Liver (tissue), 9 donors: Measurements from ENCODE around the gene RGL1. TPM values are rescaled to one million over a fixed set of nuclear protein-coding genes. Genes with fewer than 3 reads are reported as not detected.

Source experiments
- DNase-seq: peaks from one replicate; pipeline ENCODE4 v3.0.0-alpha.2; 2017; ENCODE audit warnings: low spot score
- H3K27ac ChIP-seq, 2 donors: one replicate each; pipeline ENCODE4 v1.7.0; 2013; ENCODE audit warnings: inconsistent platforms in 2 of 2, low read length in 2 of 2, control low read depth in 1 of 2, low read depth in 1 of 2, mild to moderate bottlenecking in 1 of 2
- H3K27me3 ChIP-seq, 4 donors: one replicate each; pipeline versions ENCODE4 v1.6.1 to v1.7.0; 2013; ENCODE audit warnings: low read length in 3 of 4, inconsistent platforms in 1 of 4, mild to moderate bottlenecking in 1 of 4, moderate library complexity in 1 of 4; ENCODE audit not compliant: control insufficient read depth in 4 of 4, insufficient read depth in 4 of 4
- H3K36me3 ChIP-seq, 4 donors: one replicate each; pipeline versions ENCODE4 v1.6.1 to v1.7.0; 2013; ENCODE audit warnings: low read length in 3 of 4, mild to moderate bottlenecking in 3 of 4, low read depth in 1 of 4, moderate library complexity in 1 of 4; ENCODE audit not compliant: control insufficient read depth in 4 of 4, insufficient read depth in 3 of 4
- H3K4me1 ChIP-seq, 4 donors: one replicate each; pipeline versions ENCODE4 v1.6.1 to v1.7.0; 2013; ENCODE audit warnings: low read length in 3 of 4, mild to moderate bottlenecking in 3 of 4, moderate library complexity in 1 of 4; ENCODE audit not compliant: control insufficient read depth in 4 of 4, insufficient read depth in 4 of 4
- H3K4me3 ChIP-seq, 3 donors: one replicate each; pipeline versions ENCODE4 v1.6.1 to v1.7.0; 2013; ENCODE audit warnings: low read length in 3 of 3, control low read depth in 1 of 3, low read depth in 1 of 3, mild to moderate bottlenecking in 1 of 3
- H3K9ac ChIP-seq, 2 donors: one replicate each; pipeline ENCODE4 v1.7.0; 2013; ENCODE audit warnings: low read length in 2 of 2, mild to moderate bottlenecking in 2 of 2, moderate library complexity in 2 of 2, control low read depth in 1 of 2, low read depth in 1 of 2
- H3K9me3 ChIP-seq, 4 donors: one replicate each; pipeline versions ENCODE4 v1.6.1 to v1.7.0; 2013; ENCODE audit warnings: low read length in 3 of 4; ENCODE audit not compliant: control insufficient read depth in 4 of 4
- FOXA1 ChIP-seq: IDR thresholded peaks from 2 replicates; pipeline ENCODE4 v1.6.1; 2016; ENCODE audit warnings: antibody characterized with exemption
- FOXA2 ChIP-seq: IDR thresholded peaks from 2 replicates; pipeline ENCODE4 v1.6.1; 2016; ENCODE audit warnings: antibody characterized with exemption
- HNF4A ChIP-seq, 2 donors: conservative IDR thresholded peaks; 2 replicates each; pipeline ENCODE4 v1.6.1; 2016; ENCODE audit warnings: antibody characterized with exemption in 2 of 2, mild to moderate bottlenecking in 2 of 2
- JUND ChIP-seq, 2 donors: IDR thresholded peaks; 2 replicates each; pipeline ENCODE4 v1.6.1; 2016; ENCODE audit warnings: antibody characterized with exemption in 2 of 2
- MAX ChIP-seq: IDR thresholded peaks from 2 replicates; pipeline ENCODE4 v1.6.1; 2016; ENCODE audit warnings: antibody characterized with exemption
- NR2F2 ChIP-seq: IDR thresholded peaks from 2 replicates; pipeline ENCODE4 v1.6.1; 2016; ENCODE audit warnings: antibody characterized with exemption
- RAD21 ChIP-seq, 2 donors: IDR thresholded peaks; 2 replicates each; pipeline ENCODE4 v1.6.1; 2016; ENCODE audit warnings: antibody characterized with exemption in 2 of 2, mild to moderate bottlenecking in 2 of 2
- REST ChIP-seq: IDR thresholded peaks from 2 replicates; pipeline ENCODE4 v1.6.1; 2016; ENCODE audit warnings: antibody characterized with exemption, mild to moderate bottlenecking
- RXRA ChIP-seq, 2 donors: IDR thresholded peaks; 2 replicates each; pipeline ENCODE4 v1.6.1; 2017 to 2018; ENCODE audit warnings: antibody characterized with exemption in 2 of 2, mild to moderate bottlenecking in 1 of 2
- TAF1 ChIP-seq: conservative IDR thresholded peaks from 2 replicates; pipeline ENCODE4 v1.6.1; 2016; ENCODE audit warnings: antibody characterized with exemption, mild to moderate bottlenecking
- YY1 ChIP-seq: IDR thresholded peaks from 2 replicates; pipeline ENCODE4 v1.6.1; 2016; ENCODE audit warnings: antibody characterized with exemption, mild to moderate bottlenecking
- WGBS: extraction: QIAGEN DNeasy Blood & Tissue Kit; methylation state at CpG from one replicate; pipeline ENCODE4 v1.1.7; 2013; 5-methylcytosine and 5-hydroxymethylcytosine counted together
- polyA plus RNA-seq, 2 donors: library from polyadenylated mRNA; stranded (reverse) in 1 of 2; unstranded in 1 of 2; fragments of 200-250 nt in 1 of 2; fragments of >200 nt in 1 of 2; fragmentation: Nextera tagmentation in 1 of 2; extraction: Ambion mirVana in 1 of 2; gene quantifications; one replicate each; pipeline versions ENCODE4 v1.2.1 to v1.2.3, GENCODE V29; 2013 to 2015
- total RNA-seq, 2 donors: library from RNA; depleted of rRNA; stranded (reverse); fragments of >200 nt; gene quantifications; one replicate each; pipeline ENCODE4 v1.2.3, GENCODE V29; 2014
- TF ChIP-seq, protein P1 (sequence below): fragments of 150-350 bp; IDR thresholded peaks from 2 replicates; pipeline ENCODE4 v1.5.1; 2017; ENCODE audit warnings: improper control_type of control experiment, low read depth, low read length; ENCODE audit not compliant: missing input control
- donor health status: healthy.
- donor health status: healthy.
- donor health status: healthy.
- donor health status: healthy.
- donor health status: healthy.

Gene RGL1
- total and polyA plus RNA-seq, 4 donors = 3.9 to 15.3 (median 8.9) TPM

- H3K27ac ChIP-seq = no peak overlapping the region
- no peaks in the 10 kb centered on the region for H3K4me1 ChIP-seq
- H3K27me3 ChIP-seq = no peaks in the 10 kb centered on the region
- H3K9me3 ChIP-seq = no peaks in the 10 kb centered on the region
- no peaks in the 10 kb centered on the region for H3K36me3 ChIP-seq
- no peak for DNase-seq
- H3K4me3 ChIP-seq = no peak overlapping the region
- no peak overlapping the region for H3K9ac ChIP-seq
- no peak for TF ChIP-seq REST
- WGBS = 83% methylated on average over 3 of the region's 3 CpGs
These were observed 29.6 kb downstream of the RGL1 start for GRCh38 chr1:183834568-183834967.

- no peak overlapping the region for H3K4me3 ChIP-seq
- H3K4me1 ChIP-seq = no peaks in the 10 kb centered on the region
- no peak overlapping the region for H3K9ac ChIP-seq
- no peak overlapping the region for H3K27ac ChIP-seq
- no peaks in the 10 kb centered on the region for H3K9me3 ChIP-seq
- 91% methylated on average over 4 of the region's 4 CpGs for WGBS
- TF ChIP-seq, protein P1, sequence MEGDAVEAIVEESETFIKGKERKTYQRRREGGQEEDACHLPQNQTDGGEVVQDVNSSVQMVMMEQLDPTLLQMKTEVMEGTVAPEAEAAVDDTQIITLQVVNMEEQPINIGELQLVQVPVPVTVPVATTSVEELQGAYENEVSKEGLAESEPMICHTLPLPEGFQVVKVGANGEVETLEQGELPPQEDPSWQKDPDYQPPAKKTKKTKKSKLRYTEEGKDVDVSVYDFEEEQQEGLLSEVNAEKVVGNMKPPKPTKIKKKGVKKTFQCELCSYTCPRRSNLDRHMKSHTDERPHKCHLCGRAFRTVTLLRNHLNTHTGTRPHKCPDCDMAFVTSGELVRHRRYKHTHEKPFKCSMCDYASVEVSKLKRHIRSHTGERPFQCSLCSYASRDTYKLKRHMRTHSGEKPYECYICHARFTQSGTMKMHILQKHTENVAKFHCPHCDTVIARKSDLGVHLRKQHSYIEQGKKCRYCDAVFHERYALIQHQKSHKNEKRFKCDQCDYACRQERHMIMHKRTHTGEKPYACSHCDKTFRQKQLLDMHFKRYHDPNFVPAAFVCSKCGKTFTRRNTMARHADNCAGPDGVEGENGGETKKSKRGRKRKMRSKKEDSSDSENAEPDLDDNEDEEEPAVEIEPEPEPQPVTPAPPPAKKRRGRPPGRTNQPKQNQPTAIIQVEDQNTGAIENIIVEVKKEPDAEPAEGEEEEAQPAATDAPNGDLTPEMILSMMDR = no peak
- TF ChIP-seq MAX = no peak
- TF ChIP-seq YY1 = no peak
- no peak for TF ChIP-seq RAD21 (IDR thresholded peaks at IDR 0.05)
- no peak for TF ChIP-seq RXRA (IDR thresholded peaks at IDR 0.05)
- no peak for TF ChIP-seq HNF4A (conservative IDR thresholded peaks at IDR 0.05)
- H3K27me3 ChIP-seq = no peaks in the 10 kb centered on the region
- H3K36me3 ChIP-seq = no peaks in the 10 kb centered on the region
- no peak for DNase-seq
These were observed 31.7 kb downstream of the RGL1 start for GRCh38 chr1:183836598-183836997.

DNA sequence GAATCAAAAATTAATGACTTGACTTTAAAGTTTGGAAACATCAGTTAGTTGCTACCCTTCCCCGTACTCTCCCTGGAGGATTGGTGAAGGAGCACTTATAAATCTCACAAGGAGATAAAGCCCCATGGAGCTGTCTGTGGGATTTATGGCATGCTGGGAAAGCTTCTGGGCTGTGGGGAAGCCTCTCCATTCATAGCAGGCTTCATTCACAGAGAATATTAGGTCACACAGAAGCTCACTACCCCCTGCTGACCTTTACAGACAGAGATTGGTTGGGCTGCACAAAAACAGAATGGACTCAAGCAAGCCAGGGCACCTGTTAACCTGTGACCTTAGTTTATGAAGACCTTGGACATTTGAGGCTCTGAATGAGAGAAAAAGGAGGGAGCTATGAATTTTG is 32.1 kb downstream of the RGL1 start:
- Histone ChIP-seq H3K4me1 (no peaks in the 10 kb centered on the region), H3K36me3 (no peaks in the 10 kb centered on the region), H3K9me3 (no peaks in the 10 kb centered on the region), H3K4me3 (no peak overlapping the region), H3K27ac (no peak overlapping the region), H3K27me3 (no peaks in the 10 kb centered on the region), H3K9ac (no peak overlapping the region)
- no peak for DNase-seq
- 96% methylated on average over 1 of the region's 1 CpG for WGBS
- no peak for TF ChIP-seq MAX
- TF ChIP-seq TAF1 = no peak
- TF ChIP-seq JUND (IDR thresholded peaks at IDR 0.05) = no peak
- TF ChIP-seq FOXA1 = no peak
- TF ChIP-seq NR2F2 = no peak
- no peak for TF ChIP-seq YY1
- TF ChIP-seq FOXA2 = no peak
